CD4-positive, alpha-beta T cell treated with Interleukin-12 subunit alpha and Interleukin-12 subunit beta, for 1 hour (primary cell): ENCODE measurements around the gene AIG1.
"Not testable (repeated sequence)": the region's sequence is repeated elsewhere in the genome, so short reads cannot be mapped to it uniquely, and the experiment has no call there.

Experiments used
- DNase-seq: peaks from one replicate; pipeline ENCODE4 v3.0.0-alpha.2; 2020

AIG1 gene

DNA sequence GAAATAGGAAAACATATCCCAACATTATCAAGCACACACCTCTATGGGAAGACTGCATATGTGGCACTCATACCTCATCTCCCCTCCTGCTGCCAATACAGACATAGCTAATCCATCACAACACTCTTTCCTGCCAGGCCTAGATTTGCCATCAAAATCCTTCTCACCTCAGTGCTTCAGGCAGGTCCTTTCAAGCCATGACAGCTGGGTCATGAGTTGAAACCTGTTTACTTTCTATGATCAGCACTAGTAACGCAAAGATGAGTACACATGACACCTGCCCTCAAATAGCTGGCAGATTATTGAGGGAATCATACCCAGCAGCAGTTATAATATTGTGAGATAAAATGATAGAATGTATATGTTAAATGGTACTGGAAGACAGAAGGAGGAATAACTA is 183.1 kb downstream of the AIG1 start:
- no peak for DNase-seq

DNA sequence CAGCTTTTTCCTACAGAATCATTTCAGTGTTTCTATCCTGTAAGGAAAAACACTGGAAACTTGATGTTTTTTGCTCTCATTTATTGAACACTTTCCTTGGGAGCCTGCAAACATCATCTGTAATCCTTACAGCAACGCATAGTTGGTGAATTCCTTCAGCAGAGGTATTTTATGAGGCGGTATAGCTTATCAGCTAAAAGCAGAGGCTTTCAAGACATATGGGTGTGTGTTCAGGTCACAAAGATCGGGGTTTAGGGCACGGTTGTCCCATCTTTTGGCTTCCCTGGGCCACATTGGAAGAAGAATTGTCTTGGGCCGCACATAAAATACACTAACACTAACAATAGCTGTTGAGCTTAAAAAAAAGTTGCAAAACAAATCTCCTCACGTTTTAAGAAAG is 185.0 kb downstream of the AIG1 start:
- DNase-seq = no peak

DNA sequence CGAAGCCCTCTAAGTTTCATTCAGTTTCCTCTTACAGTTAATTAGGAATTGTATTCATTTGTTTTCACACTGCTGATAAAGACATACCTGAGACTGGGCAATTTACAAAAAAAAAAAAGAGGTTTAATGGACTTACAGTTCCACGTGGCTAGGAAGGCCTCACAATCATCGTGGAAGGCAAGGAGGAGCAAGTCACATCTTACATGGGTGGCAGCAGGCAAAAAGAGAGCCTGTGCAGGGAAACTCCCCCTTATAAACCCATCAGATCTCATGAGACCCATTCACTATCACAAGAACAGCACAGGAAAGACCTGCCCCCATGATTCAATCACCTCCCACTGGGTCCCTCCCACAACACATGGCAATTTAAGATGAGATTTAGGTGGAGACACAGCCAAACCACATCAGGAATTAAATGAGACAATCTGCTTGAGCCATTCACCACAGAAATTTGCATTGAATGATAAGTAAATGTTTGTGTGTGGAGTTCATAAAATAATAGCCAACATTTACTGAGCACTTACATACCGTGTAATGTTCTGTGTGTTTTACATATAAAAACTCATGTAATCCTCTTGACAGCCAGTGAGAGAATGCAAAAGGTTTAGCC is 185.6 kb downstream of the AIG1 start:
- not testable (repeated sequence) for DNase-seq

DNA sequence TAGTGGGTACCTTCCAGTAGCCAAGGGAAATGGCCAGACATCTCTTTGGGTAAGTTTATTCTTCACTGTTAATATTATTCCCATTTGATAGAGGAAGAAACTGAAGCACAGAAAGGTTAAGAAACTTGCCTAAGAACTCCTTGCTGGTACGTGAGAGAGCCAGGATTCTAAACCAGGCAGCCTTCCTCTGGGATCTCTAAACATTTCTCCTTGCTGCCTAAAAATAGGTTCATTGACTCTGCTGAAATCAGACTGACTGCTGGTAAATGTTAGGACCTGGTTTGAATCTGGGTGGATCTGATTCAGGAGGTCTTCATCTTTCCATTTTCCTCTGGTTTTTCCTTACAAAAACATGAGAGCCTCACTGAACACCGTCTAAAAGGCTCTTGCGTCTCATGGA is 186.9 kb downstream of the AIG1 start:
- DNase-seq = no peak

DNA sequence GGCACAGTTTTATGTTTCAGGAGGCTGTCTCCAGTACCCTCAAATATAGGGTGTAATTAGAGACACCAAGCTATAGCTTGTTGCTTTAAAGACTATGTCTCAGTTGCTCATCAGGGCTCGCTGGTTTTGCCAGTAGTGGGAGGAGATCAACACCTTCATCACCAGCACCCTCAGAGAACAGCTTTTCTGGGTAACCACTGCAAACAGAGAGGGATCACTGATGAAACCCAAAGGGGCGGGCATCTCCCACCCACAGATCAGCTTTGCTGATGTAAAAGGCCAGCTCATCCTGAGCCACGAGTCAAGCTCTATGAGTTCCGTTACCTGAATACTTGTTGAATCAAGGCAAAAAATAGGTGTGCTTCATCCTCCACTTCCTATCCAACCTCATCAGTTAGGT is 187.7 kb downstream of the AIG1 start:
- no peak for DNase-seq

DNA sequence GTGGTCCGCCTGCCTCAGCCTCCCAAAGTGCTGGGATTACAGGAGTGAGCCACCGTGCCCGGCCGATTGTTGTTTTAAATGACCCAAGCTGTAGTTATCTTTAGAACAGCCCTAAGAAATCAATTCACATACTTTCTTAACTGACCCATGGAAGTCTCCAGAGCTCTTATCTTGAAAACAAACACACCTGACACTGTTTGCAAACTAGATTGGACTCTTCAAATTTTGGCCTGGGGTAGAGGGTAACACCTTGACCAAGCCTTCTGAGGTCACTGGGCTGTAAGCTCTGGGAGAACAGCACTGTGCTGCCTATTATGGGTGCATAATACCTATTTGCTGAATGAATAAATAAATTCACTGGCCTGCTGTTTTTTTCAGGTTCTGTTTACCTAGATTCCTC is 190.6 kb downstream of the AIG1 start:
- DNase-seq = no peak

DNA sequence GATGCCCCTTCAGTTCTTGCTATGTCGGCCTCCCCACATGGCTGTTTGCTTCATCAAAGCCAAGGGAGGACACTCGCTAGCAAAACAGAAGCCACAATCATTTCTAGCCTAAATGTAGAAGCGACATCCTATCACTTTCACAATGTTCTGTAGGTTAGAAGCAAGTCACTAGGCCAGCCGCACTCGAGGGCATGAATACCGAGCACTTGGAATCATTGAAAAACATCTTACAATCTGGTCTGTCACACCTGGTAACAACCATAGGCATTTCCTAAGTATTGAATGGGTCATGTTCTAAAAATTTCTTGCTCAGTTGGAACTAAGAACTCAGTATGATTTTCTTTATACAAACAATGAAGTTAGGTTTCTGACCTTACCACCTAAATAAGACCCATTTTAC is 192.3 kb downstream of the AIG1 start:
- DNase-seq = no peak

GRCh38 chr6:143253586-143253985 is 192.9 kb downstream of the AIG1 start:
- DNase-seq = no peak

DNA sequence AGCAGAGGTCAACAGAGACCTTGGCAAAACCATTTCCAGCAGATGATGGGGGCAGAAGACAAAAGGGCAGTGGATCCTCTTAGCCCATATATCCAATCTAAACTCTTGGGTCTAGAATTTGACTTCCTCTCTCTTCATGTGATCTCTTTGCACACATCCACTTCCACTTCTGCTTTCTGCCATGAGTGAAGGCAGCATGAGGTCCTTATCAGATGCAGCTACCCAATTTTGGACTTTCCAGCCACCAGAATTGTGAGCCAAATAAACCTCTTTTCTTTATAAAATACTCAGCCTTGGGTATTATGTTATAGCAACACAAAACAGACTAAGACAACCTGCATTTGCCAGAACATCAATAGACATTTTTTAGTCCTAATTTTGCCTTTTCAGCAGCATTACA is 198.3 kb downstream of the AIG1 start:
- DNase-seq = no peak

DNA sequence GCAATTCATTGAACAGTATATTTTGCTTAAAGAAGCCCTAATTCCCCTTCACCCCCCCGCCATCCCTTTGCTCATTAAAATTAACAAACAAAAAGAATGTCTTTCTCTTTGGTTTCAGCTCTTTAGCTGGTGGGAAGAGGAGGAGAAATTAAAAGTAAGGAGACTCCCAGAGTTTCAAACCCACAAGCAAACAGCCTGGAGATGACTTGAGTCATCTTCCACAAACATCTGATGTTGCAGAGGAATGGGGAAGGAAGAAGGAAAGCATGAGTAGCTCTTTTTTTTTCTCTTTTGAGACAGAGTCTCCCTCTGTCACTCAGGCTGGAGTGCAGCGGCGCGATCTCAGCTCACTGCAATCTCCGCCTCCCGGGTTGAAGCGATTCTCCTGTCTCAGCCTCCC is 200.2 kb downstream of the AIG1 start:
- no peak for DNase-seq

DNA sequence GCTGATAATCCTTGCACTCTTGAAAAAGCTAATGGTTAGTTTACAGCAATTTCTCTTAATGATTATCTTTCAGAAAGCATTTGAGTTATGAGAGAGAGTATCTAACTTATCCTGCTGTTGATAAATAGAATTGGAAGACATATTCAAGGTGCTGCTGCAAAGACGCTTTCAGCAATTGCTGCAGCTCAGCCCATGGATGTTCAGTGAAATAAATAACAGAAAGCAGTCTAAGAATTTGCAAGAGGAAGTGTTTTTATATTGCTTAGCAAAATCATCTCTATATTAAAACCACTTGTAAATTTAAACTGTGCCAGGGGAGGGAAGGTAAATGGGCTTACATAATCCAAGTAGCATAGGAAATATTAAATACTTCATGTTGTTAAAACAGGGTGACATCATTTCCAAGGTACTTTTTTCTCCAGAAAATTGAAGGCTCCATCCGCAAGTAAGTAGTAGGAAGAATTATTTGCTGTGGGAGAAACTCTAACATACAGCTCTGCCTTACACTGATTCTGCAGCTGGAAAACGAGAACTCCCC is 201.3 kb downstream of the AIG1 start:
- DNase-seq = no peak

DNA sequence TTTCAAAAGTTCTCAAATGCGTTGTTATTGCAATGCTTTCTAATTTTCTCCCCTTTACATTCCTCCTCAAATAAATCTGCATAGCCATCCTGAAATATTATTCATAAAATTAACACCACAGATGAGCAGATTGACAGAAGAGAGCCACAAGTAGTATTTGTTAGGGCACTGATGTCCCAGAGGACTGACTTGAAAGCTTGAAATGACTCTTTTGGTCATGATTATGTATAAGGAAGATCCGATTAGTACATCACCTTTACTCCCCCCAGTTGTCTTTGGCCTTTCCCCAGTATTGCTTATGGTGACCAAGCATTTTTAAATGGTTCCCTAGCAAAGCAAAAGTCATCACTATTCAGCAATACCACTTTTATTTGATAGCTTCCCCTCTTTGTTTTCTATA is 202.2 kb downstream of the AIG1 start:
- DNase-seq = no peak

GRCh38 chr6:143264379-143264778 is 203.7 kb downstream of the AIG1 start:
- no peak for DNase-seq

- no peak for DNase-seq
These were observed 204.5 kb downstream of the AIG1 start for GRCh38 chr6:143264986-143265764.

DNA sequence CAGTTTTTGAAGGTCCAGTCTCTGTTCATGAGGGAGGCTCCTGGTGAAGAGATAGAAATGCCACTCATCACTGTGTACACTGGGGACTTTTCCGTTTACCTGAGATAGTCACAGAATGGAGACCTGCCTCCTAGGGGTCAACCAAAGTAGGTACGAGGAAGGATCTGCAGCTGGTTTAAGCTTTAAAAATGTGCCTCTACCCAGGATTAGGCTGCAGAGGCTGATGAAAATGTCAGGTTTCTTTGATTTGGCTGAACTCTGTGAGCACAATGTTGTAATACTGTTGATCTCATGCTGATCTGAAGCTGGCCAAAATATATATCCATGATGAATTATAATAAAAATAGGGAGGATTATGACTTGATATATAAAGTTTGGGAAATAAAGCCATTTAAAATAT is 207.1 kb downstream of the AIG1 start:
- no peak for DNase-seq

- DNase-seq = no peak
These were observed 207.8 kb downstream of the AIG1 start for GRCh38 chr6:143268439-143268838.

GRCh38 chr6:143270026-143270425 is 209.3 kb downstream of the AIG1 start:
- DNase-seq = no peak

DNA sequence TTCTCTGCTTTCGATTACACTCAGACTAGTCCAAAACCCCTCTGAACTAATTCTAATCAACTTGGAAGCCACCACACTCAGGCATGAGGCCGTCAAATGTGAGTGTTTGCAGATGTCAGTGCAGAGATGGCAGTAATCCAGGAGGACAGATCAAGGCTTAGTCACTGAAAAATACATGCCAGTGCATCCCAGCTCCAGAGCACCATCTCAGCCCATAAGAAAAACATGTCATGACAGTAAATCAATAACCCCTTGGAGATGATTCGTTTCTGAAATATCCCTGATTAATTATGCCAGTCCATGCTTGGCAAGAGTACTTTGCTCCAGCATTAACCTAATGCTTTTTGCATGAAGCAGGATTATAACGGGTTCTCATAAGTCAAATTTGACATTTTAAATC is 210.3 kb downstream of the AIG1 start:
- no peak for DNase-seq

GRCh38 chr6:143276436-143276835 is 215.7 kb downstream of the AIG1 start:
- DNase-seq = no peak

- DNase-seq = peak; percentile 10
These were observed 218.7 kb downstream of the AIG1 start for GRCh38 chr6:143279385-143279784.

DNA sequence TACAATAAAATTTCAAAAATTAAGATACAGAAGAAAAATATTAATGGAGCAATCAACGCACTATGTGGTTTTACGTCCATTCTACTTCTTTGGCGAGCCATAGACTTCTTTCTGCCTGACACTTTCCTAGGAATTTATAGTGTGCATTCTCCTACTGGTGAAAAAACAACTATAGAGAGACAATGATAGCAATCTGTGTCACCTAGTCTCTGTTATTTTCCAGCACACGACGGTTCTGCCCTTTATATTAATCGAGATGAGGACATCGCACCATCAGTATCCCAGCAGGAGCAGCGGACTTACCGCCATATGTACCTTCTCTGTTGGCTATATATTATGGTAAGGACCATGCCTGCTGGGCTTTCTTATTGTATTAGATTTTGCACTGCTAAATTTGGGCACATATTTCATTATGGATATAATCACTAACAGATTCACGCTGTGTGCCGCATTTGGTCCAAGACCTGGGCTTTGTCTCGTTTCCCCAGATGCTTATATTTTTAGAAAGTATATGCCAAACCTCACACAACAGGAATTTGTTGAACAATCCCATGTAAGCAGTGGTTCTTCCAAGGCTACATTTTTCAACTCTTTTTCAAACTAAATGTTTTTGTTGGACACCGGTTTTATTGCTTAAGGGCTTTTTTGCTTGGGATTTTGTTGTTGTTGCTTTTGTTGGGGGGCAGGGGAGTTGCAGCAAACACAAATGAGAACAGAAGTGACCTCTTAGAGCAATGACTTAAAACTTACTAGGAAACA is 223.4 kb downstream of the AIG1 start:
- no peak for DNase-seq

- DNase-seq = no peak
These were observed 225.6 kb downstream of the AIG1 start for GRCh38 chr6:143286251-143286795.

DNA sequence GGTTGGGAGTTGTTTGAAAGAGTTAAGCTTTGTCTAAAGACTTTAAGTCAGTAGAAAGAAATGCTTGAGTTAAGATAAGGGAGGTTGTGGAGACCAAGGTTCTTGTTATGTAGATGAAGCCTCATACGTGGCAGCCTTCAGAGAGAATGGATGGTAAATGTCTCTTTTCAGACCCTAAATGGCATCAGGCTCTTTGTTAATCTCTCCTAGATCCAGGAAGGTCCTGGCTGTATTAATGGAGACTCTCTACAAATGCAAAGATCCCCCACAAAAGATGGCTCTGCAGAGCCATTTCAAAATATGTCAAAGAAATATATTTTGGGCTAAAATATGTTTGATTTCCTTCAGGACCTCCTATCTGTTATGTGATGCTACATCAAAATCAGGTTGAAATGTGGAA is 228.2 kb downstream of the AIG1 start:
- DNase-seq = no peak

- no peak for DNase-seq
These were observed 229.5 kb downstream of the AIG1 start for GRCh38 chr6:143290206-143290605.
